T-helper 9 cell (primary cell): ENCODE data around the gene CLEC4G.

Experiments used
- DNase-seq: peaks from one replicate; pipeline ENCODE4 v3.0.0-alpha.2; 2020

Gene CLEC4G

GRCh38 chr19:7692417-7693088 lies 39.4 kb downstream of the CLEC4G start:
- no peak for DNase-seq

DNA sequence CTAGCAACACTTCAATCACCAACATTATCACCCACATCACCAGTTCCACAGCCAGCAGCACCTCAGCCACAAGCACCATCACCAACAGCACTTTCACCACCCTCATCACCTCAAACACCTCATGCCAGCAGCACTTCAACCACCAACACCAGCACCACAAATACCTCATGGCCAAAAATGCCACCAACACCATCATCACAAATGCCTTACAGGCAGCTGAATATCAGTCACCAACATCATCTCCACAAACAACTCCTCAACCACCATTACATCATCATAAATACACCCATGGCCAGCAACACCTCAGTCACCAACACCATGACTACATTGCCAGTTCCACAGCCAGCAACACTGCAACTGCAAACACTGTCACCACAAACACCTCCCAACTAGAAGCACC lies 40.4 kb downstream of the CLEC4G start:
- no peak for DNase-seq

GRCh38 chr19:7690779-7691258 lies 41.1 kb downstream of the CLEC4G start:
- DNase-seq, result no peak

- no peak for DNase-seq
Measured at GRCh38 chr19:7689165-7689564, 42.7 kb downstream of the CLEC4G start.

GRCh38 chr19:7687177-7687576 lies 44.7 kb downstream of the CLEC4G start:
- DNase-seq, result no peak

DNA sequence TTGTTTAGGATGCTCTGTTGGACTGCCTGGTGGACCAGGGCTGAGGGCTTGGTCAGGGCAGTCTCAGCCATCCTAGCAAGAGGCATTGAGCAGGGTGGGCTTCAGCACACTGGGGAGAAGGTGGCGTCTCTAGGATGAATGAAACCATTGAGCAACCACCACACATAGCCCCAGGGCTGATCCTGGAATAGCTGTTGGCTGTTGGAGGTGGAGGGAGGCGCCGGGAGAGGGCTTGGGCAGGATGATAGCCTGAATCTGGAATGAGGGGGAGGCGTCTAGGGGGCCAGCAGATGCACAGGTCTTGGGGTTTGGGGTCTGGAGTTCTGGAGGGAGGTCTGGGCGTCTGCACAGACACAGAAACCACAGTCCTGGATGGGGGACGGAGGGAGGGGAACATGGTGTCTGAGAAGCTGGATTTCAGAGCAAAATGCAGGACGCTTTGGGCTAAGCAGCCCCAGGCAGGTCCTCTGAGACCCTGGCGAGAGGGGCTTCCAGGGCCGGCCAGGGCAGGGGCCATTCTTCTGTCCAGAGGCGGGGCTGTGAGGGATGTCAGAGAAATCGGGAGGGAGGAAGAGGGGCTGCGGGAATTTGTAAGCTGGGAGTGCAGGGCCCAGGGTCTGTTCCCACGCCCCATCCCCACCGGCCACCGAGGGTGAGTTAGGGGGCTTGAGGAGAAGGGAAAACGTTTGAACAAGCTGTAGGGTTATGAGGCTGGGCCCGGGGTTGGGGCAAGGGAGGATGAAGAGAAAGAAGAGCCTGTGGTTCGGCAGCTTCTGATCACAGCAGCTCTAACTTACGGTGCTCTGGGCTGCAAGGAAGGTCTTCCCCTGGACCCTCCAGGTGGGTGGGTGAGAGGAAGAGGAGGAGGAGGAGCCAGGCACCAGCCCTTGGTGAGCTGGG lies 46.1 kb downstream of the CLEC4G start:
- DNase-seq, result no peak

DNA sequence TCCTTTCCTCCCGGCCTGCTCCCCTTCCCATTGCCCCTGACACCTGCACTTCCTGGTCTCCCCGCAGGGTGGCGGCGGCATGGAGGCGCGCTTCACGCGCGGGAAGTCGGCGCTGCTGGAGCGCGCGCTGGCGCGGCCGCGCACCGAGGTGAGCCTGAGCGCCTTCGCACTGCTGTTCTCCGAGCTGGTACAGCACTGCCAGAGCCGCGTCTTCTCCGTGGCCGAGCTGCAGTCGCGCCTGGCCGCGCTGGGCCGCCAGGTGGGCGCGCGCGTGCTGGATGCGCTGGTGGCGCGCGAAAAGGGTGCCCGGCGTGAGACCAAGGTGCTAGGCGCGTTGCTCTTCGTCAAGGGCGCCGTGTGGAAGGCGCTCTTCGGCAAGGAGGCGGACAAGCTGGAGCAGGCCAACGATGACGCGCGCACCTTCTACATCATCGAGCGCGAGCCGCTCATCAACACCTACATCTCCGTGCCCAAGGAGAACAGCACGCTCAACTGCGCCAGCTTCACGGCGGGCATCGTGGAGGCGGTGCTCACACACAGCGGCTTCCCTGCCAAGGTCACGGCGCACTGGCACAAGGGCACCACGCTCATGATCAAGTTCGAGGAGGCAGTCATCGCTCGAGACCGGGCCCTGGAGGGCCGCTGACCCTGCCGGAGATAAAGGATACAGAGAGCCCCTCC lies 49.6 kb downstream of the CLEC4G start:
- no peak for DNase-seq

DNA sequence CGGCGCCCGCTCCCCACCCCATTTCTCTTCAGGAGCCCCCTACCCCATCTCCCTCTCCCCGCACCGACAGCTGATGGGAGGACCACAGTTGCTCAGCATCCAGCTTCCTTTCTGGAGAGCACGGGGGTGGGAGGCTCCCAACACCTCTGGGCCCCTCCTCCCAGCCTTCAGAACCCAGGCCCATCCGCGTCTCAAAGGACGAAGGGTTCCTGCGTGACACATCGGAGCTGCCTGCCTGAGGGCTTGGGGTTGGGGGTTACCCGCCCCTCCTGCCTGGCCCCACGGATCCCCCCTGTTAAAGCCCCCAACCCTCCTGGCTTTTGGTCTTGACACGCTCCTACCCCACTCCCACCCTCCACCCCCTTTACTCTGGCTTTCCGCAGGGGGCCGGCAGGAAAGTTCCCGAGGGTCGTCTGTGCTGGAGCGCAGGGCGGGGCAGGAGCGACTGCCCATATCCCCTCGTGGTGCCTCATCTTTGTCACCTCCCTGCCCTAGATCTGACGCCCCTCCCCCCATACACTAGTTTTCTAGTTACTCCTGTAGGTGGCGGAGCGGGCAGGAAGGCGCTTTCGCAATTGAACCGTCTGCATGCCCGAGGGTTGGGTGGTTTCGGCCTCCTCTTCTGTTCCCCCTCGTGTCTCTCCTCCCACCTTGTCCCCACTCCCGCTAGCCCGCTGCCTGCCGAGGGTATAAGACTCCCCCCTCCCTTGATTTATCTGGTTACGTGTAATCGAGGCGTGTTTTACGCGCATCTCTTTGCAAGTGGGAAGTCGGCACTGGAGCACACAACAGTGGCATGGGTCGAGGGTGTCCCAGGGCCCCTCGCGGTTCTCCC lies 50.4 kb downstream of the CLEC4G start:
- DNase-seq, result peak; percentile 73

GRCh38 chr19:7680606-7681339 lies 51.1 kb downstream of the CLEC4G start, which contains the start of gene TRAPPC5:
Gene TRAPPC5, plus strand, starts transcription at chr19:7680833. Its CDS starts 1,421 bp downstream, at chr19:7682254.
- peak; percentile 79 for DNase-seq

GRCh38 chr19:7679771-7680605 lies 51.9 kb downstream of the CLEC4G start:
- no peak for DNase-seq

- DNase-seq, result peak; percentile 50
Measured at GRCh38 chr19:7678971-7679751, 52.7 kb downstream of the CLEC4G start.
